SK-N-SH treated with all-trans-retinoic acid at 6 μM for 48 hours (cell line): Measurements from ENCODE around the gene OR13F1.

Source experiments
- CSDC2 ChIP-seq: fragments of 250-450 bp; sonication (Bioruptor Pico); IDR thresholded peaks from 2 replicates; pipeline ENCODE4 v1.5.0; 2020; ENCODE audit warnings: mild to moderate bottlenecking, moderate library complexity
- ESRRG ChIP-seq: fragments of 250-450 bp; sonication (Bioruptor Pico); IDR thresholded peaks from 2 replicates; pipeline ENCODE4 v1.6.1; 2021; ENCODE audit warnings: mild to moderate bottlenecking
- PATZ1 ChIP-seq: fragments of 250-450 bp; sonication (Bioruptor Pico); IDR thresholded peaks from 2 replicates; pipeline ENCODE4 v1.8.0; 2020; ENCODE audit warnings: mild to moderate bottlenecking, moderate library complexity, borderline replicate concordance
- TSHZ2 ChIP-seq: fragments of 250-450 bp; sonication (Bioruptor Pico); IDR thresholded peaks from 2 replicates; pipeline ENCODE4 v1.5.0; 2020; ENCODE audit warnings: mild to moderate bottlenecking, moderate library complexity
- ZNF70 ChIP-seq: fragments of 450-650 bp; formaldehyde crosslinking; IDR thresholded peaks from 2 replicates; pipeline ENCODE4 v1.5.0; 2020; ENCODE audit warnings: mild to moderate bottlenecking, moderate library complexity

- no peak for TF ChIP-seq PATZ1 (CRISPR knock-in tag)
- TF ChIP-seq ZNF70 (CRISPR knock-in tag) = no peak
- no peak for TF ChIP-seq CSDC2 (CRISPR knock-in tag)
- TF ChIP-seq TSHZ2 (CRISPR knock-in tag) = no peak
- no peak for TF ChIP-seq ESRRG (CRISPR knock-in tag)
These were observed 21.0 kb upstream of the OR13F1 start for GRCh38 chr9:104482921-104483570.
